H1 (cell line): ENCODE results near the gene IL13RA1. TPM values are rescaled to one million over a fixed set of nuclear protein-coding genes. Genes with fewer than 3 reads are reported as not detected.

ENCODE experiments used
- CTCF ChIA-PET: fragments of 300-600 bp; sonication (Branson Sonifier 250); formaldehyde crosslinking; loops from one replicate; lab custom pipeline; 2021; ENCODE audit not compliant: partially characterized antibody; lab: Charles Lee
- POLR2A ChIA-PET: fragments of 300-600 bp; sonication (Branson Sonifier 250); formaldehyde crosslinking; loops from one replicate; lab custom pipeline; 2021; ENCODE audit warnings: inconsistent platforms; ENCODE audit not compliant: partially characterized antibody; lab: Charles Lee
- DNase-seq, 2 experiments: peaks; one replicate each; pipeline versions ENCODE4 v3.0.0 to v3.0.0-alpha.2; 2010 to 2022; ENCODE audit warnings: low spot score in 2 of 2, low read depth in 1 of 2, mixed read lengths in 1 of 2
- FAIRE-seq: peaks from 2 replicates; lab custom pipeline; 2011; peaks lifted over from hg19 to GRCh38; lab: Jason Lieb, UNC
- H2AFZ ChIP-seq: 2 replicates; pipeline ENCODE4 v1.8.1; 2012; ENCODE audit warnings: low read length, inconsistent platforms
- H2AK5ac ChIP-seq: 2 replicates; pipeline ENCODE4 v1.6.1; 2013; ENCODE audit warnings: low read depth, low read length
- H2BK120ac ChIP-seq: replicated peaks from 2 replicates; pipeline ENCODE3; 2013; ENCODE audit warnings: low read depth, low read length, inconsistent platforms
- H2BK12ac ChIP-seq: 2 replicates; pipeline ENCODE4 v1.6.1; 2013; ENCODE audit warnings: low read depth, low read length
- H2BK15ac ChIP-seq: 2 replicates; pipeline ENCODE4 v1.6.1; 2013; ENCODE audit warnings: low read length
- H2BK20ac ChIP-seq: 2 replicates; pipeline ENCODE4 v1.6.1; 2013; ENCODE audit warnings: low read length
- H2BK5ac ChIP-seq: 2 replicates; pipeline ENCODE4 v1.6.1; 2013; ENCODE audit warnings: low read depth, low read length
- H3K14ac ChIP-seq: 2 replicates; pipeline ENCODE4 v1.6.1; 2013; ENCODE audit warnings: inconsistent platforms; ENCODE audit not compliant: insufficient read length
- H3K18ac ChIP-seq: 2 replicates; pipeline ENCODE4 v1.6.1; 2013; ENCODE audit warnings: low read length; ENCODE audit errors: extremely low read depth
- H3K23ac ChIP-seq: 2 replicates; pipeline ENCODE4 v1.6.1; 2013; ENCODE audit warnings: inconsistent platforms; ENCODE audit not compliant: insufficient read length
- H3K23me2 ChIP-seq: 2 replicates; pipeline ENCODE4 v1.6.1; 2013; ENCODE audit warnings: low read depth, low read length
- H3K27ac ChIP-seq: 2 replicates; pipeline ENCODE4 v1.6.1; 2011; ENCODE audit warnings: low read depth, low read length, inconsistent platforms
- H3K27me3 ChIP-seq, 4 experiments: replicated peaks in 1 of 4; 1 replicate in 1 of 4; 2 replicates in 3 of 4; pipeline versions ENCODE4 v1.6.1 to v1.8.1; 2011 to 2013; ENCODE audit warnings: low read length in 3 of 4, mild to moderate bottlenecking in 3 of 4, inconsistent platforms in 2 of 4, mixed read lengths in 2 of 4, moderate library complexity in 1 of 4; ENCODE audit not compliant: control insufficient read depth in 3 of 4, insufficient read depth in 3 of 4; ENCODE audit errors: extremely low read depth in 1 of 4
- H3K36me3 ChIP-seq, 4 experiments: 2 replicates each; pipeline versions ENCODE4 v1.6.1 to v1.8.1; 2011 to 2013; ENCODE audit warnings: mild to moderate bottlenecking in 4 of 4, low read length in 3 of 4, moderate library complexity in 2 of 4, control low read depth in 1 of 4, inconsistent platforms in 1 of 4; ENCODE audit not compliant: insufficient read depth in 4 of 4, control insufficient read depth in 2 of 4
- H3K4ac ChIP-seq: replicated peaks from 2 replicates; pipeline ENCODE3; 2013; ENCODE audit warnings: low read length, low read depth, mixed read lengths, inconsistent platforms; ENCODE audit not compliant: insufficient read length
- H3K4me1 ChIP-seq, 4 experiments: replicated peaks in 1 of 4; 1 replicate in 1 of 4; 2 replicates in 3 of 4; pipeline versions ENCODE4 v1.6.1 to v1.8.1; 2011 to 2013; ENCODE audit warnings: low read length in 3 of 4, inconsistent platforms in 2 of 4, mixed read lengths in 1 of 4; ENCODE audit not compliant: insufficient read depth in 4 of 4, control insufficient read depth in 3 of 4
- H3K4me2 ChIP-seq, 2 experiments: 2 replicates each; pipeline versions ENCODE4 v1.6.1 to v1.8.1; 2011 to 2013; ENCODE audit warnings: low read depth in 2 of 2, low read length in 2 of 2, control low read depth in 1 of 2, inconsistent platforms in 1 of 2, mild to moderate bottlenecking in 1 of 2; ENCODE audit not compliant: insufficient read depth in 1 of 2
- H3K4me3 ChIP-seq, 4 experiments: fragments of 200-600, 300-600 bp in 1 of 4; sonication (generic), shearing (Covaris generic), sonication (Bioruptor Twin) in 1 of 4; 2 replicates each; pipeline versions ENCODE4 v1.5.1 to v1.8.1; 2011 to 2016; ENCODE audit warnings: low read length in 4 of 4, low read depth in 3 of 4, control low read depth in 2 of 4, inconsistent platforms in 2 of 4, mild to moderate bottlenecking in 2 of 4, mixed read lengths in 1 of 4, moderate library complexity in 1 of 4; ENCODE audit not compliant: insufficient read depth in 2 of 4; ENCODE audit errors: extremely low read depth in 1 of 4
- H3K56ac ChIP-seq: replicated peaks from 2 replicates; pipeline ENCODE3; 2013; ENCODE audit warnings: low read depth, mild to moderate bottlenecking, mixed read lengths, low read length, inconsistent platforms; ENCODE audit not compliant: insufficient read length
- H3K79me1 ChIP-seq: 2 replicates; pipeline ENCODE4 v1.6.1; 2013; ENCODE audit warnings: low read depth, low read length, control low read depth
- H3K79me2 ChIP-seq, 2 experiments: 2 replicates each; pipeline versions ENCODE4 v1.6.1 to v1.8.1; 2012 to 2013; ENCODE audit warnings: low read length in 2 of 2, mild to moderate bottlenecking in 2 of 2, inconsistent platforms in 1 of 2; ENCODE audit not compliant: insufficient read depth in 2 of 2, control insufficient read depth in 1 of 2
- H3K9ac ChIP-seq, 4 experiments: replicated peaks in 1 of 4; 1 replicate in 1 of 4; 2 replicates in 3 of 4; pipeline versions ENCODE4 v1.6.1 to v1.8.1; 2011 to 2013; ENCODE audit warnings: low read depth in 3 of 4, low read length in 3 of 4, control low read depth in 2 of 4, mild to moderate bottlenecking in 2 of 4, moderate library complexity in 2 of 4, inconsistent platforms in 1 of 4; ENCODE audit errors: extremely low read depth in 1 of 4
- H3K9me3 ChIP-seq, 2 experiments: 2 replicates each; pipeline versions ENCODE4 v1.6.1 to v1.8.1; 2012 to 2013; ENCODE audit warnings: mild to moderate bottlenecking in 2 of 2, moderate library complexity in 2 of 2, control low read depth in 1 of 2, inconsistent platforms in 1 of 2, low read depth in 1 of 2, low read length in 1 of 2, mixed read lengths in 1 of 2; ENCODE audit not compliant: insufficient read depth in 2 of 2
- H4K20me1 ChIP-seq, 2 experiments: replicated peaks in 1 of 2; 2 replicates each; pipeline versions ENCODE3 to v1.8.1; 2011 to 2013; ENCODE audit warnings: inconsistent platforms in 2 of 2, low read length in 2 of 2, mild to moderate bottlenecking in 1 of 2; ENCODE audit not compliant: insufficient read depth in 2 of 2, control insufficient read depth in 1 of 2
- H4K5ac ChIP-seq: 2 replicates; pipeline ENCODE4 v1.6.1; 2013; ENCODE audit warnings: low read length, low read depth, mixed read lengths, inconsistent platforms; ENCODE audit not compliant: insufficient read length
- H4K8ac ChIP-seq: 2 replicates; pipeline ENCODE4 v1.8.0; 2013; ENCODE audit warnings: mild to moderate bottlenecking, moderate library complexity, low read length, inconsistent platforms; ENCODE audit not compliant: insufficient read depth; ENCODE audit errors: extremely low read depth
- H4K91ac ChIP-seq: replicated peaks from 2 replicates; pipeline ENCODE3; 2013; ENCODE audit warnings: low read length, mixed read lengths, inconsistent platforms; ENCODE audit not compliant: insufficient read length
- CHD2 ChIP-seq: IDR thresholded peaks from 2 replicates; pipeline ENCODE4 v1.6.1; 2012; ENCODE audit warnings: low read length, improper control_type of control experiment
- POLR2AphosphoS5 ChIP-seq: IDR thresholded peaks from 2 replicates; pipeline ENCODE4 v1.6.1; 2011; ENCODE audit warnings: low read depth, low read length
- SAP30 ChIP-seq: fragments of 300-600 bp; sonication (generic); IDR thresholded peaks from 2 replicates; pipeline ENCODE4 v1.7.1; 2012; ENCODE audit warnings: low read length, moderate library complexity, mild to moderate bottlenecking, inconsistent platforms; ENCODE audit not compliant: insufficient read depth, insufficient replicate concordance
- SRF ChIP-seq: IDR thresholded peaks from 2 replicates; pipeline ENCODE4 v1.6.1; 2011; ENCODE audit warnings: mild to moderate bottlenecking, low read depth, low read length, moderate library complexity
- YY1 ChIP-seq: IDR thresholded peaks from 2 replicates; pipeline ENCODE4 v1.6.1; 2011; ENCODE audit warnings: low read depth, mild to moderate bottlenecking, low read length
- WGBS, 2 experiments: shearing (Covaris generic) in 1 of 2; methylation state at CpG; one replicate each; pipeline versions ENCODE4 v1.1.6 to v1.1.7; 2013 to 2015; ENCODE audit warnings: low lambda C conversion rate in 2 of 2, mixed read lengths in 2 of 2, inconsistent platforms in 1 of 2, low coverage in 1 of 2, missing lambda C conversion rate in 1 of 2; ENCODE audit not compliant: insufficient replicate concordance in 2 of 2, insufficient coverage in 1 of 2, insufficient read length in 1 of 2; ENCODE audit errors: extremely low coverage in 1 of 2, missing lambda C conversion rate in 1 of 2; 5-methylcytosine and 5-hydroxymethylcytosine counted together
- polyA plus RNA-seq, 7 experiments: library from polyadenylated mRNA; depleted of rRNA in 3 of 7; stranded (reverse) in 5 of 7; unstranded in 2 of 7; fragments of >200 nt in 5 of 7; fragments of 200-250 nt in 2 of 7; gene quantifications; 1 replicate in 5 of 7; 2 replicates in 1 of 7; 4 replicates in 1 of 7; pipeline versions ENCODE4 v1.2.1 to v1.2.3, GENCODE V29; 2011 to 2013; ENCODE audit warnings: missing spikeins in 2 of 7, mixed read lengths in 2 of 7
- total RNA-seq: library from RNA; stranded (reverse); fragmentation: NEBNext Ultra II Directional; extraction: Animal tissue kit (Norgen Biotek cat#: 25700); gene quantifications from 2 replicates; pipeline ENCODE4 v1.2.1, GENCODE V29; 2021

Gene IL13RA1
- total and polyA plus RNA-seq, 2 of the 8 experiments (the other 6 are each of a cell fraction or from before 2014, with no cell fraction given): 3.3 to 9.4 TPM

- Histone ChIP-seq H3K27ac (no peak overlapping the region), H3K4me1 (no peaks in the 10 kb centered on the region), H3K23ac (no peak overlapping the region), H3K4ac (no peak overlapping the region), H3K79me2 (no peaks in the 10 kb centered on the region), H2BK20ac (no peak overlapping the region), H4K91ac (no peak overlapping the region), H2BK5ac (no peak overlapping the region), H2BK12ac (no peak overlapping the region), H2BK15ac (no peak overlapping the region), H4K8ac (no peak overlapping the region), H3K79me1 (no peaks in the 10 kb centered on the region), H3K4me3 (no peak overlapping the region)
- CTCF ChIA-PET: interaction anchor here (0.6 to 1.1 kb wide), 3 partner anchors 15 to 107 kb away, joined by 3 read pairs; no protein-coding TSS in a partner anchor
- FAIRE-seq: no peak
- 91% methylated on average over 2 of the region's 2 CpGs; no CpG with 5 or more reads in 1 of the 2 experiments for WGBS, 2 experiments
- TF ChIP-seq YY1 (no peak), POLR2AphosphoS5 (no peak), SAP30 (no peak), SRF (no peak), CHD2 (no peak)
- TF ChIP-seq, all 59 proteins: peak for 0
- no peak overlapping the region for H2BK120ac ChIP-seq
- H3K36me3 ChIP-seq: no peaks in the 10 kb centered on the region
- H4K5ac ChIP-seq: no peak overlapping the region
- no peaks in the 10 kb centered on the region for H3K9me3 ChIP-seq
- H2AFZ ChIP-seq: no peak overlapping the region
- H2AK5ac ChIP-seq: no peak overlapping the region
- H3K4me2 ChIP-seq: no peak overlapping the region
- H3K14ac ChIP-seq: no peak overlapping the region
- POLR2A ChIA-PET: interaction anchor here (0.6 kb wide), 1 partner anchor 72 kb away, joined by 3 read pairs; no protein-coding TSS in a partner anchor
- no peak overlapping the region for H3K56ac ChIP-seq
- no peaks in the 10 kb centered on the region for H4K20me1 ChIP-seq
- no peaks in the 10 kb centered on the region for H3K23me2 ChIP-seq
- DNase-seq: no peak
- H3K9ac ChIP-seq: no peak overlapping the region
- H3K27me3 ChIP-seq: no peaks in the 10 kb centered on the region
- H3K18ac ChIP-seq: no peak overlapping the region
Measured at GRCh38 chrX:118745570-118745969, 18.2 kb downstream of the IL13RA1 start.
